Measurements from ENCODE around the gene CALML3. TPM values are rescaled to one million over a fixed set of nuclear protein-coding genes. Genes with fewer than 3 reads are reported as not detected.

Gene CALML3
- total and polyA plus RNA-seq, 2 of the 8 experiments (the other 6 are each of a cell fraction or from before 2014, with no cell fraction given): not detected

GRCh38 chr10:5477948-5478693, 46.6 kb upstream of the CALML3 start (continued):
- no peak for TF ChIP-seq CHD7 (IDR thresholded peaks at IDR 0.05; ENCODE audit: insufficient replicate concordance, low read length)
- no peak for TF ChIP-seq EP300 (IDR thresholded peaks at IDR 0.05; ENCODE audit: borderline replicate concordance in 1 of 2, low read depth in 2 of 2, low read length in 2 of 2)
- no peak for TF ChIP-seq JUN (IDR thresholded peaks at IDR 0.05; ENCODE audit: low read depth, low read length)
- no peak for TF ChIP-seq NRF1 (IDR thresholded peaks at IDR 0.05; ENCODE audit: low read depth, low read length)
- no peak for TF ChIP-seq SP1 (IDR thresholded peaks at IDR 0.05; ENCODE audit: low read depth, low read length)
- no peak for TF ChIP-seq SIRT6 (IDR thresholded peaks at IDR 0.05; ENCODE audit: low read length)

All from H1 (cell line).